ENCODE data around the gene TUT7.
"Not testable (repeated sequence)": the region's sequence is repeated elsewhere in the genome, so short reads cannot be mapped to it uniquely, and the experiment has no call there.

The TUT7 gene

DNA sequence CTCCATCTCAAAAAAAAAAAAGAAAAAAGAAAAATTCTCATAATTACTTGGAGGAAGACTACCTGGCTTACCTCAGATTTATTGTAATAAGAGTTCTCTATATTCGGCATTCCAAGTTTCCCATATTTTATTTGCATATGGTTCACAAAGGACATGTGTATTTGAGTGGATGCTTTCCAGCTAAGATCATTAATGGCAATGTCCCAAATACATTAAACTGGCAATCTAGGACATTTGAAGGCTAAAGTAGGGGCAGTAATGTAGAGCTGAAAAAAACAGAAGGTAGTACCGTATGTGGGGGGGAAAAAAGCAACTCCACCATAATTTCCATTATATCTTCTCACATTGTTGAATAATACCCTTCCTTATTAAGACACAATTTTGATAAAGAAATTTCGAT is 4.9 kb downstream of the TUT7 start:
- DNase-seq (ENCODE audit: insufficient read length, low spot score) (no peak), FAIRE-seq (no peak)

DNA sequence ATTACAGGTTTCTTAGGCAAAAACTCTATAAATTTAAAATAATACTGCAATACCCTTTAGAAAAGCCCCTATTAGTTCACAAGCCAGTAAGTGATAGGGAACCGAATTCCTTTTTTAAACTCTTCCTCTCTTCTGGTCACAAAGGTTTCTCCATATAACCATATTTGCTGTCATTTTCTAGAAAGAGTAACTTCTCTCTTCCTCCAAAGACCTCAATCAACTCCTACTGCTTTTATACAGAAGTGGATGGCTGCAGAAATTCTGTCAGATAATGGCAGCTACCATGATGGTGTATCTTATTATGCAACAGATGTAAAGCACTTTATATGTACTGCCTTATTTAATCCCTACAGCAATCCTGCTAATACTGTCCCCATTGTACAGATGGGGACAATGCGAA is 6.2 kb downstream of the TUT7 start:
- DNase-seq (ENCODE audit: insufficient read length, low spot score) (no peak), FAIRE-seq (no peak)

DNA sequence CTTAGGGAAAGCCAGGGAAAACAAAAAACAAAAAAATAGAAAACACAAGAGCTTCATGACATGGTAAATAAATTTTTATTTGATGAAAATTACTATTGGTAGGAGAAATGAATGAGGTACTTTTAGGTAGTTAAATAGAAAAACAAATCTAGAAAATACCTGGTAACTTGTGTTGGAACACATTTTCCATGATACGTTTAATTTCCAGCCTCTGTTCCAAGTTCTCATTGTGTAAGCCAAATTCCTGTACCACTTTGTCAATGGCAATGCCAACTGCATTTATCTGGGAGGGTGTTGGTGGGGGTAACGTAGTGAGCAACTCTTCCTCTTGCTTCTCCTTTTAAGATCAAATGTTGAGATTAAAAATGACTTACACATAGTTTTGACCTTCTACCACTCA is 9.4 kb downstream of the TUT7 start:
- FAIRE-seq = no peak
- DNase-seq (ENCODE audit: insufficient read length, low spot score) = no peak

DNA sequence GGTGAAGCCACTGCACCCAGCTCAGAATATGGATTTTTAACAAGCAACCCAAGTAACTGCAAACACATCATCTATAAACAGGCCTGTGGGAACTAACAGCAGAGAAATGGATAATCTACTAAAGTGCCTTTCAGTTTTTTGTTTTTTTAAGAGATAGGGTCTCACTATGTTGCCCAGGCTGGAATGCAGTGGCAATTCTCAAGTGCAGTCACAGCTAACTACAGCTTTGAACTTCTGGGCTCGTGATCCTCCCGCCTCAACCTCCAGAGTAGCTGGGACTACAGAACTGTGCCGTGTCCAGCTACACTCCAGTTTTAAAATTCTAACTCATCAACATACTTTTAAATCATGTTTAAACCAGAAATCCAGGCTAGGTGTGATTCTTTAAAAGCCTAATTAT is 11.9 kb downstream of the TUT7 start:
- FAIRE-seq (no peak), DNase-seq (ENCODE audit: insufficient read length, low spot score) (no peak)

DNA sequence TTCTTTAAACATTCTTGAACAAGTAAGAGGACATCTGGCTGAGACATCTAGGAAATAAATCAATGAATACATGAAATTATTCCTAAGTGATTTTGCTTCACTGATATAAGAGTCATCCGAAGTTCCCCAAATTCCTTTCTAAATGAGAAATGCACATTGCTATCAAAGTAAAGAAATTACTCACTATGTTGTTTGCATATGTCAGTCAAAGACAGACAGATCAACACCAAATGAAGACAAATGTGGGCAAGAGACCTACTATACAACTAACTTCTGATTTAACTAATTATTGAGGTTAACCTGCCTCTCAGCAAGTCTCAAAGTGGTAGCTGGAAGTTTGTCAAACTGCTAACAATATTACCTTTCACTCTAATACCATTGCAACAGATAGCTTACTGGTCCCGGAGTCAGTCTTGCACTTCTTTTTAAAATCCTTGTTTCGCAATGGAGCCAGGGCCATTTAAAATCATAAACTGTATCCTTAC is 13.2 kb downstream of the TUT7 start:
- FAIRE-seq (peak; percentile 84), DNase-seq (ENCODE audit: insufficient read length, low spot score) (no peak)

DNA sequence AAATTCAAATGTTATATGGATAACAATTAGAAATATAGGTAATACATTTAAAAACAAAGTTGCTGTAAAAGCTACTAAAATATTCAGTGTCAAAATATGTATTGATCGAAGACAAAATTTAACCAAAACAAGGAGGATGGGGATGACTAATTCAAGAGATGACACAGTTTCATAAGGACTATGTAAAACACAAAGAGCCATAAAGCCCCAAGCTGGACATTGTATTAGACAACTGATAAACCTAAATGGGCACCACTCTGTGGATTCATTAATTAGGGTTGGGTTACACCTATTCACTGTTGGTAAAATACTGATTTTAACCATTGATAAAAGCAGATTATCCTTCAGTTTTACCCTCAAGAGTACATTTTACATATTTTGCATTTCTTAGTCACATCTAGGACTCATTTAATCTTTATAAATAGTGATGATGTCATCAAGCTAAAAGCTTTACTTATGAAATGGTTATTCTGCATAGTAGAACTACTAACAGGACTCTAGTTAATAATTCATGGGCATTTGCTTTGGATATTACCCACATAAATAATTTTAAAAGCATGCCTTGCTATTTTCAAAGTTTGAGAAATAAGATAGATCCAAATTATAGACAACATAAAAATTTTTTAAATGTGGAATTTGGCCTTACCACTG is 13.7 kb downstream of the TUT7 start:
- DNase-seq (ENCODE audit: insufficient read length, low spot score) = no peak
- FAIRE-seq = peak; percentile 71

DNA sequence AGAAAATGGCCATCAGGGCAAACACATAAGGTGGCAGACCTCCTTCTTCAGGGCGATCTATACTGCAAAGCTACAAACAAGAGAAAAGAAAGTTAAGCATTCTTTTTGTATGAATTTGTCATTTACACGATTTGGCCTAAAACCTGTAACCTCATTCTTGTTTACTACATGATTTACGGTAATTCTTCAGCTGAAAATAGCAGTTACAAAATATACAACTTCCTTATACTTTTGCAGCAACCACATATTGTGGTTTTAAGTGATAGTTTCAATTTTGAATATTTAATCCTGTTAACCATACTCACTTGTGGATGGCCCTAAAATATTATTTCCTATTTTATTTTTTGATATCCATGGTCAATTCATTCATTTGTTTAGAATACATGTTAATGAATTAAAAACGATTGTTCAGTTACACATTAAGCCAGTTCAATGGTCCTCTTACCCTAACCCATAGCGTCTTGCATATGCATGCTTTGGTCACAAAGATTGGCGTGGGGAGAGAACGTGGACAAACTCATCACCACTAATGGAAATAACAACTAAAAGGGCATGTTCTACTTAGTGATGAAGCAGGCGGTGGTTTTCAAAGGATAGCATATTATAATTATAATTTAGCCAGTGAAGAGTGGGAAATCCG is 16.6 kb downstream of the TUT7 start:
- DNase-seq (ENCODE audit: insufficient read length, low spot score) (no peak), FAIRE-seq (peak; percentile 96)

DNA sequence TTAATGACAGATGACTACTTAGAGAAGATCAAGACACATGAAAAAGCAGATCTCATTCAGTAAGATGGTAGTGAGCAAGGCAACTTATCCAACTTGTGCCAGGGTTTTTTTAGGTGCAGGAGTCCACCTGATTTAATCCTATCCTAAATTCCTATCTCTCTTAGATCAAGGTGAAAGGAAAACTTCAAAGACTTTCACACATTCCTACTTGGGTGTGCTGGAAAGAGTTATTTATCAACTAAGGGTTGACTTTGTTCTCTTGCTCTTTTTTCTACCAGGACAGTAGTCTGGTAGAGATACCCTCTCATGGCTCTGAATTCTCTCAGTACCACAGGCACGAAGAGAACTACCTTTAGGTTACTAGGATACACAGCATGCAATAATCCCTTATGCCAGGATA is 18.2 kb downstream of the TUT7 start:
- FAIRE-seq = peak; percentile 72

DNA sequence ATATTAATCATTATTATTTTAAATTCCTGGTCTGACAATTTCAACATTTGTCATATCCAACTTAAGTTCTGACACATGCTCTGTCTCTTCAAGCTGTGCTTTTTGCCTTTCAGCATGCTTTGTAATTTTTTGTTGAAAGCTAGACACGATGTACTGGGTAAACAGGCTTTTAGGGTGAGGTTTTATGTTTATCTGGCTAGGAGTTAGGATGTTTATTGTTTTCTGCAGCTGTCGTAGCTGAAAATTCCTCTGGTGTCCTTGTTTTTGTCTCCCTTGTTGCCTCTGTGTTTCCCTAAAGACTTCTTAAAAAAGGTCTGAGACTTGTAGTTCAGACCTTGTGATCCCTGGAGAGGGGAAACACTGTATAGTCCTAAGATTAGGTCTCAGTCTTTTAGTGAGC is 20.6 kb downstream of the TUT7 start:
- DNase-seq (ENCODE audit: insufficient read length, low spot score) = no peak
- FAIRE-seq = no peak

More for the DNA sequence above, 18.2 kb downstream of the TUT7 start:
- no peak for DNase-seq (ENCODE audit: insufficient read length, low spot score)

DNA sequence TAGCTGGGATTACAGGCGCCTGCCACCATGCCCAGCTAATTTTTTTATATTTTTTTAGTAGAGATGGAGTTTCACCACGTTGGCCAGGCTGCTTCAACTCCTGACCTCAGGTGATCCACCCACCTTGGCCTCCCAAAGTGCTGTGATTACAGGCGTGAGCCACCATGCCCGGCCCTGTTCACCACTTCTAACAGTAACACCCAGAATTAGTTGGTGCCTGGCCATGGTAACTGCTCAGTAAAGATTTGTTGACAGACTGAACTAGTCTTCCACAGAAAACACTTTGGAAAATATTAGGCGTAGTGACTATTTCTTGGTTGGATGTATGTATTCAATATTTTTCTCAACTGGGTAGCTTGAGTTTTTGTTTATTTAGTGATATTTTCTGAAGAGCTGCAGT is 24.0 kb downstream of the TUT7 start:
- no peak for DNase-seq (ENCODE audit: insufficient read length, low spot score)
- FAIRE-seq = no peak

DNA sequence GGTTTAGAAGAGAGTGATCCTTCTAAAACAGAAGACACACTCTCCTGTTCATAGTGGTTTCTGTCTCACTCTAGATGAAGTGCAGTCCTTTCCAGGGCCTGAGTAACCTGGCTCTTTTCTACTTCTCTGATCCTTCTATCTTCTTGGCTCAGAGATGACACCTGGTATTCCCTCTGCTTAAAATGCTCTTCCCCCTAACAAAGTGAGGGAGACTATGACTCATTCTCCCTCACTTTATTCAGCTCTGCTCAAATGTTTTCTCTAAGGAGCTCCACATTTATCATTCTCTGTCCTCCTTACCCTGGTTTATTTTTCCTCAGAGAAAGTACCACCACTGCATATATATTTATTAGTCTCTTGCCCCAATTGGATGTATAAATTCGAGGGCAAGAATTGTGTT is 24.6 kb downstream of the TUT7 start:
- no peak for FAIRE-seq
- no peak for DNase-seq (ENCODE audit: insufficient read length, low spot score)

DNA sequence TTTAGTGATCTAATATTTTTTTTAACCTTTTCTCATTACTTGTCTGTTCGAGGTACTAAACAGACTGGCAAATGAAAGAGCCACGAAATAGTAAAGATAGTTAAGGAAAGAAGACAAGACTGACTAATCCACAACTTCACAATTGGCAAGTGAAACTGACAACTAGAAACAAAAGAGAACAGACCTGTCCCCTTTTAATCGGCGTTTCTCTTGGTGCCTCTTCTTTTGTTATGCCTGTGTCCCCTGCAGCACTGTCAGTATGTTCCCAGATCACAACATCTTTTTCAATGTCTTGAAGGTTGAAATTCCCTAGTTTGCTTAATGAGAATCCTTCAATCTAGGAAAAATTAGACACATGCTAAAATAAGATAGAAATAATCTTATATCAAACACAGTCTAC is 26.1 kb downstream of the TUT7 start:
- no peak for DNase-seq (ENCODE audit: insufficient read length, low spot score)
- no peak for FAIRE-seq

DNA sequence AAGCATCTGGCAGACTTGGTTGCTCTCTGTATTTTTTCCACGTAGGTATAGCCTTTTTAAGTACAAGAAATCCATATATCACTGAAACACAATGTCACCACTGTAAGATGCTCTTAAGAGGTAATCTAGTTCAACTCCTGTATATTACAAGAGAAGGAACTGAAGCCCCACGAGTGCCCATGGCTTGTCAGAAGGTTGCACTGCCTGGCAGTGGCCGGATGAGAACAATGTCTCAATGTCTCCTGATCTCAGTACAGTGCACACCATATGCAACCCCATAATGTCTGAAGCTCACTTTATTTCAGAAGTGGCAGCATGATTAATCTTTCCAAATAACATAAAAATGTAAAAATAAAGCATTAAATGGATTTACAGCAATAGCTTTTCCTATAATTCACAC is 27.7 kb downstream of the TUT7 start:
- DNase-seq (ENCODE audit: insufficient read length, low spot score) (no peak), FAIRE-seq (no peak)

DNA sequence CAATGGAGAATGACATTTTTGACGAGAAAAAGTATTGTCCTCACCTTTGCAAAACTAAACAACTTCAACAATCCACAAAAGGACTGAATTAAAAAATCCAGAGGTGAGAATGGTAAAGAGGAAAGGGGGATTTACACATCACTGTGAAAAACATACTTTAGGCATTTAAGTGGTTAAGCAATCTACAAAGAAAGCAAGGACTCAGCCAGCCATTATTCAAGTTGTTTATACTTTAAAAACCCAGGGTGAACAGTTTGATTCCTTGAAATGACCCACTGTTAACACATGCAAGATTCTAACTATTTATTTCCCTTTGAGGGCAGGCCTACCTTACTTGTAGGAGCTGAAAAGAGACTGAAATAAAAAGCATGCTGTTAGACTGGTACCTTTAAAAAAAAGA is 29.3 kb downstream of the TUT7 start:
- no peak for FAIRE-seq

DNA sequence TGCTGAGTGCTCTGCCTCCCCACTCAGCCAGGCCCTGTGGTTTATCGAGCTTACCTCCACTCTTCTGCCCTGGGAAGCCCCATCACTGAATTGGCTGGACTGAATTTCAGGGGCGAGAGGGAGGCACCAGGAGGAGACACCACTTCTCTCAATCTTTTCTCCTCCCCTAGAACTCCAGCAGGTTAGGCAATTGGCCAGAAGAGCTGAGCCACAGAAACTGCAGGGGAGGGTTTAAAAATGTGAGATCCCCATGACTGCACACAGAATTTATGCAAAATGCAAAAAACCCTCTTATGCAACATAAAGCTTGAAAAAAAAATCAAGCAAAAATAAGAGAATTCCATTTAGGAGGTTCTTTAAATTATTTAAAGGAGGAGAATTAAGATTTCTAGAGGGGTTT is 29.9 kb downstream of the TUT7 start:
- no peak for DNase-seq (ENCODE audit: insufficient read length, low spot score)
- FAIRE-seq = no peak

More for the DNA sequence above, 29.3 kb downstream of the TUT7 start:
- DNase-seq (ENCODE audit: insufficient read length, low spot score) = no peak

DNA sequence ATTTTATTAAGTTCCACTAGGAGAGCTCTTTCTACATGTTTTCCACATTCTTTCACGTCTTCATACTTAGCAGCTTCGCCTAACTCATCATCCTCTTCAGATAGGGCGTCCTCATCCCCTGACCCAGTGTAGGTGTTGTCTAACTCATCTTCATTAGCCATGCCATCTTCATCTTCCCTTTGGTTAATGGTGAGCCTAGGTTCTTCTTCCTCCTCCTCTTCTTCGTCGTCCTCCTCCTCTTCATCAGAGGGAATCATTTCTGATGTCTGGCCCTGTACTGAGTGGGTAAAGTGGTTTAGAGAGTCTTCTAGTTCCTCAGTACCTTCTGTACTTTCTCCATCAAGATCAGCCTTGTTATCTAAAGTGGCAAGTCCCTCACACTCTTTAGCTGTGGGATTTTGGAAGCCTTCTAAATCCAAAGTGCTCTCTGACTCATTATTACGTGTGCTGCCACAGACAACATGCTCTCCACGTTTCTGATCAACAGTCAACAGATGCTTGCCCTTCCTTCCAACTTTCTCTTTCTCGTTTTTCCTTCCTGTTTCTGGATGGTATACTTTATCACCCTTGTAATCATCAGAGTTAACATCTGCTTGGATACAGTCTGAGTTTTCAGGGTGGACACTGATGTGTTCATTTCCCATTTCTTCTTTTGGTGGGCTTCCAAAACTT is 31.1 kb downstream of the TUT7 start:
- no peak for DNase-seq (ENCODE audit: insufficient read length, low spot score)
- FAIRE-seq = no peak

DNA sequence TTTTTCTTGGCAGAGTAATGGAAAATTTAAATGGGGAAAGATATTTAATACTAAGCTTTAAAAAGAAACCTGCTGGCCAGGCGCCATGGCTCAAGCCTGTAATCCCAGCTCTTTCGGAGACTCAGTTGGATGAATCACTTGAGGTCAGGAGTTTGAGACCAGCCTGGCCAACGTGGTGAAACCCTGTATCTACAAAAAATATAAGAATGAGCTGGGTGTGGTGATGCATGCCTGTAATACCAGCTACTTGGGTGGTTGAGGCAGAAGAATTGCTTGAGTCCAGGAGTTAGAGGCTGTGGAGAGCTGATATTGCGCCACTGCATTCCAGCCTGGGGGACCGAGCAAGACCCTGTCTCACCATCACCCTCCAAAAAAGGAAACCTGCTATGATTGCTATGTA is 32.8 kb downstream of the TUT7 start:
- DNase-seq (ENCODE audit: insufficient read length, low spot score) = no peak
- FAIRE-seq = no peak

DNA sequence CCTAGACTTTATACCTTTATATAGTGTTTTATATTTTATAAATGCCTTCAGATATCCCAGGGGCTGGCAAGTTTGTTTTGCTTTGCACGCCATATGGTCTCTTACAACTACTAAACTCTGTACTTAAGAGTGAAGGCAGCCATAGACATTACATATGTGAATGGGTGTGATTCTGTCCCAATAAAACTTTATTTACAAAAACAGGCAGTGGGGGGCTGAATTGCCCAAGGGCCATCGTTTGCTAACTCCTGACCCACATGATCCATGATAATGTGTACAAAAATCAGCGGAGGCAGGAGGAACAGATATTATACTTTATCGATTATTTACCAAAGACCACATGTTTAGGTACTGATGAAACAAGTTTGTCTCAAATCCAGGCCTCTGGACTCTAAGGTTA is 36.0 kb downstream of the TUT7 start:
- DNase-seq (ENCODE audit: insufficient read length, low spot score) (no peak), FAIRE-seq (no peak)

DNA sequence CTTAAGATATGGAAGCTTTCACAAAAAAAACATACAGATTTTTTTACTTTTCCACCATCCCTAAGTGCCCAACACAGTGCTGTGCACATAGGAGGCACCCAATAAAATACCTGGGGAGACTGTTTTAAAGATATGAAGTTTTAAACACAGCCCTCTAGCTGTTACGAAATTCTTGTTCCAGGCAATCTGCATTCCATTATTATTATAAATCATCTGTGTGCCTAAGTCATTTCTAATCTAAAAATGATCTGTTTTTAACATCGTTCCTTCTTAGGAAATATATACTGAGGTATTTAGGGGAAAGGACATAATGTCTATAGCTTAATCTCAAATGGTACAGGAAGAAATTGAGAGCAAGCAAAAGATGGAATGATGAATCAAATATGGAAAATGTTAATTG is 39.1 kb downstream of the TUT7 start:
- FAIRE-seq (no peak), DNase-seq (ENCODE audit: insufficient read length, low spot score) (no peak)

DNA sequence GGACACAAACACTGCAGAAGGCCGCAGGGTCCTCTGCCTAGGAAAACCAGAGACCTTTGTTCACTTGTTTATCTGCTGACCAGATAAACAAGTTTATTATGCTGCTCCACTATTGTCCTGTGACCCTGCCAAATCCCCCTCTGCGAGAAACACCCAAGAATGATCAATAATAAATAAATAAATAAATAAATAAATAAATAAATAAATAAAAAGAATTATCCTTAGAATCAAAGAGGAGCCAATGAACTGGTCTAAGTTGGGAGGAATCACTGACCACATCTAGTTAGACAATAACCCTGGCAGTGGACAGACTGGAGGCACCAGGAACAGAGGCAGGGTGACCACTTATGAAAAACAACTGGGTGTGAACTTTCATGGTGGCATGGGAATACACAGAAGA is 41.3 kb downstream of the TUT7 start:
- FAIRE-seq; DNase-seq (ENCODE audit: insufficient read length, low spot score): not testable (repeated sequence)

DNA sequence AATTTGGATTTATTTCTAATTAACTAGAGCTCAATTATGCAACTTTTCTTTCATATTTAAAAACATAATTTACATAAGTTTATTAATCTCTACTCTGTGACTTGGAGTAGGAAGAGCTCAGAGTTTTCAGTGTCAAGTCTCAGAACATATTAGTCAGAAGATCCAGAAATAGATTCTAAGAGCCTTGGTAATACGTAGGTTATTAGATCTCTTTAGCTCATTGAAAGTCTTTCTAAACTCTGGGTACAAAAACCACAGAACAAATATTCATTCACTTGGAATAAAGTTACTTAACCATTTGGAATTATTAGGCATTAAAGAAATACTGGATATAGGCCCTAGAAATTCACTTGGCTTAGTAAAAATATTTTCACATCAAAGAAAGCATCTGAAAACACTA is 45.5 kb downstream of the TUT7 start:
- FAIRE-seq (no peak), DNase-seq (ENCODE audit: insufficient read length, low spot score) (no peak)

DNA sequence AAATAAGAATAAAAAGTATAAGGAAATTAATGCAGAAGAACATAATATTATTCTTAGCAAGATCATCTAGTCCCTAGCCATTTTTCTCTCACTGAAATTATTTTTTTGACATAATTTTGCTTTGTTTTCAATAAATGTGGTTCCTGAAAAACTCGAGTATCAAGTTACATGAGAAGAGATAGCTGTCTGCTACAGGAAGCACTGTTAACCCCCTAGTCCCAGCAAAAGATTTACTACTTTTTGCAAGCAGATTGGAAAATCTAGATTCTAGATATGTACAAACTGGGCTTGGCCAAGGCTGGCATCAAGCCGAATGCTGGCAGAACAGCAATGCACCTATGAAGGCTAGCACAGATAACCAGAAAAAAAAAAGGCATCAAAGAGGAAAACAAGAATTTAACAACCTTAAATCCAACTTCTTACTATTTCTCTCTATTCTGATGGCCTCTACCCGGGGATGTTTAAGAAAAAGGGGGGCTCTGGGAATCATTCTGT is 49.9 kb downstream of the TUT7 start:
- DNase-seq (ENCODE audit: insufficient read length, low spot score) (no peak), FAIRE-seq (no peak)

All from GM19239 (cell line).